ENCODE data around the gene SH2D4B.

DNA sequence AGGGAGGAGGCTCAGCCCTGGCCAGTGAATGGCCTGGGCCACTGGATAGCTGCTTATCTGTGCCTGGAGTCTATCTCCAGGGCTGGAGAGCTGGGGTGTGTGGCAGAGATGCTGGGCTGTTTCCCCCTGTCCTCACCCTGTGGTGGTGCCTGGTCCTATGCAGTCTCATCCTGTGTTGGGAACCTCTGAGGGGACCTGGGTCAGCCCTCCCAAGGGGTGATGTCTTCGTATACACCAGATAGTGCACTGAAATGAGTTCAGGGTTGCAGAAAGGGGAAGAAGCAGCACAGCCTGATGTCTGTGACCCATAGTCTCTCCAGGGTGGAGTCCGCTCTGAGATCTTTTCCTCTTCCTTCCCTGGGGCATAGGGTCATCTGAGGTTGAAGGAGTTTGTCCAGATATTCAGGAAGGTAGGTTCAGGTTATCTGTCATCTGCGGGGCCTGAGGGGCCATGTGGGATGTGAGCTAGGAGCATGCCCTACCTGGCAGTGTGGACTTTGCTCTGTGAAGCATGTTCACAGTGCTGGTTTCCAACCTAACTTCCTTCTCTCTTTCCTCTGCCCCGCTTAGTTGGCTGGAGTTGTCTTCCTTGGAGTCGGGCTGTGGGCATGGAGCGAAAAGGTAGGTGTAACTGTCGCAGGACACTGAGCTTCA is 33.4 kb upstream of the SH2D4B start:
- no peak for TF ChIP-seq PHF8 (CRISPR knock-in tag; IDR thresholded peaks at IDR 0.05)
- TF ChIP-seq, protein P1, sequence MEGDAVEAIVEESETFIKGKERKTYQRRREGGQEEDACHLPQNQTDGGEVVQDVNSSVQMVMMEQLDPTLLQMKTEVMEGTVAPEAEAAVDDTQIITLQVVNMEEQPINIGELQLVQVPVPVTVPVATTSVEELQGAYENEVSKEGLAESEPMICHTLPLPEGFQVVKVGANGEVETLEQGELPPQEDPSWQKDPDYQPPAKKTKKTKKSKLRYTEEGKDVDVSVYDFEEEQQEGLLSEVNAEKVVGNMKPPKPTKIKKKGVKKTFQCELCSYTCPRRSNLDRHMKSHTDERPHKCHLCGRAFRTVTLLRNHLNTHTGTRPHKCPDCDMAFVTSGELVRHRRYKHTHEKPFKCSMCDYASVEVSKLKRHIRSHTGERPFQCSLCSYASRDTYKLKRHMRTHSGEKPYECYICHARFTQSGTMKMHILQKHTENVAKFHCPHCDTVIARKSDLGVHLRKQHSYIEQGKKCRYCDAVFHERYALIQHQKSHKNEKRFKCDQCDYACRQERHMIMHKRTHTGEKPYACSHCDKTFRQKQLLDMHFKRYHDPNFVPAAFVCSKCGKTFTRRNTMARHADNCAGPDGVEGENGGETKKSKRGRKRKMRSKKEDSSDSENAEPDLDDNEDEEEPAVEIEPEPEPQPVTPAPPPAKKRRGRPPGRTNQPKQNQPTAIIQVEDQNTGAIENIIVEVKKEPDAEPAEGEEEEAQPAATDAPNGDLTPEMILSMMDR (CRISPR knock-in tag; IDR thresholded peaks at IDR 0.05): no peak

Measured in HepG2 (cell line).